NB4 (cell line): ENCODE results near the gene TENM4.

Experiments used
- CTCF ChIP-seq: IDR thresholded peaks from one replicate; pipeline ENCODE4 v1.5.1; 2012; ENCODE audit warnings: low read depth, low read length
- POLR2A ChIP-seq: IDR thresholded peaks from 2 replicates; pipeline ENCODE4 v1.6.1; 2011; ENCODE audit warnings: mild to moderate bottlenecking; ENCODE audit not compliant: insufficient read length; ENCODE audit errors: extremely low read depth

GRCh38 chr11:79413268-79413667 is 27.6 kb downstream of the TENM4 start:
- TF ChIP-seq CTCF (no peak), POLR2A (no peak)
